ENCODE results near the gene RFX3.

DNA sequence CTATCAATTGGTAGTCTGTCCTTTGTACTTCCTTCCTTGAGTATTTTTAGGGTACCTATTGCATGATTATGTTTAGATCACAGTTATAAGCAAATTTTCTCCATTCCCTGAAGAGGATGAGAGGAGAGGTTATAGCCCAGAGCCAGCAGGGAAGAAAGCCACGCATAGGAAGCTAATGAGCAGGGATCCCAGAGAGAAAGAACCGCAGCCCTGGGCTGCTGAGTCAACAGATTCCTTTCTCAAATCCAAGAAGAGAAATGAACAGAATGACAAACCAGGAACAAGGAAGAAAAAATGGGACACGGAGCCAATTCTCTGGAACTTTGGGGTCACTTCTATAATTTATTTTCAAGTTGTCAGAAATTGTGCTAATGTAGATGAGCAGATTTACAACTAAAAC lies 284.5 kb downstream of the RFX3 start:
- TF ChIP-seq, protein P1, sequence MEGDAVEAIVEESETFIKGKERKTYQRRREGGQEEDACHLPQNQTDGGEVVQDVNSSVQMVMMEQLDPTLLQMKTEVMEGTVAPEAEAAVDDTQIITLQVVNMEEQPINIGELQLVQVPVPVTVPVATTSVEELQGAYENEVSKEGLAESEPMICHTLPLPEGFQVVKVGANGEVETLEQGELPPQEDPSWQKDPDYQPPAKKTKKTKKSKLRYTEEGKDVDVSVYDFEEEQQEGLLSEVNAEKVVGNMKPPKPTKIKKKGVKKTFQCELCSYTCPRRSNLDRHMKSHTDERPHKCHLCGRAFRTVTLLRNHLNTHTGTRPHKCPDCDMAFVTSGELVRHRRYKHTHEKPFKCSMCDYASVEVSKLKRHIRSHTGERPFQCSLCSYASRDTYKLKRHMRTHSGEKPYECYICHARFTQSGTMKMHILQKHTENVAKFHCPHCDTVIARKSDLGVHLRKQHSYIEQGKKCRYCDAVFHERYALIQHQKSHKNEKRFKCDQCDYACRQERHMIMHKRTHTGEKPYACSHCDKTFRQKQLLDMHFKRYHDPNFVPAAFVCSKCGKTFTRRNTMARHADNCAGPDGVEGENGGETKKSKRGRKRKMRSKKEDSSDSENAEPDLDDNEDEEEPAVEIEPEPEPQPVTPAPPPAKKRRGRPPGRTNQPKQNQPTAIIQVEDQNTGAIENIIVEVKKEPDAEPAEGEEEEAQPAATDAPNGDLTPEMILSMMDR (IDR thresholded peaks at IDR 0.05) = no peak
- TF ChIP-seq POLR2AphosphoS5 (IDR thresholded peaks at IDR 0.05) = no peak
